ENCODE data around the gene GALNT17. TPM values are rescaled to one million over a fixed set of nuclear protein-coding genes. Genes with fewer than 3 reads are reported as not detected.

The GALNT17 gene
- total and polyA plus RNA-seq, 2 experiments from 2014 or later = 2.3 to 4.6 TPM

DNA sequence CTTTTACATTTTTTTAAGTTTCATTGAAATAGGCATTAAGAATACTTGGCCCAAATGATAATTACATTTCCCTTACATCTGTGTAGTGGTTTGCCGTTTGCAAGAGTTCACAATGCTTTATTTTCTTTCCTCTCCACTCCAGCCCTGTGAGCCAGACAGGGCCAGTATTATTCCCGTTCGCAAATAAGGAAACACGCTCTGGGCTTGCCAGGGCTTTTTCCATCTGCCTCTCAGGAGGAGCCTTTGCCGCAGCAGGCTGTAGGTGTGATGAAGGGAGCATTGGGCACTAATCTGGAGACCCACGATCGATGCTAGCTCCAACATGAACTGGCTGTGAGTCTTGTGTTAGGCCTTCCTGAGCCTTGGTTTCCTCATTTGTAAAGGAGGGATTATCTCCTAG is 154.4 kb downstream of the GALNT17 start:
- Histone ChIP-seq H3K4me1 (ENCODE audit: low read depth) (no peaks in the 10 kb centered on the region), H3K9me3 (ENCODE audit: low read depth) (no peaks in the 10 kb centered on the region), H3K36me3 (no peaks in the 10 kb centered on the region), H3K27ac (no peak overlapping the region), H3K4me3 (no peak overlapping the region), H3K27me3 (no peaks in the 10 kb centered on the region)
- no peak for DNase-seq (ENCODE audit: low read depth in 1 of 2, low spot score in 1 of 2)
- TF ChIP-seq, protein P1, sequence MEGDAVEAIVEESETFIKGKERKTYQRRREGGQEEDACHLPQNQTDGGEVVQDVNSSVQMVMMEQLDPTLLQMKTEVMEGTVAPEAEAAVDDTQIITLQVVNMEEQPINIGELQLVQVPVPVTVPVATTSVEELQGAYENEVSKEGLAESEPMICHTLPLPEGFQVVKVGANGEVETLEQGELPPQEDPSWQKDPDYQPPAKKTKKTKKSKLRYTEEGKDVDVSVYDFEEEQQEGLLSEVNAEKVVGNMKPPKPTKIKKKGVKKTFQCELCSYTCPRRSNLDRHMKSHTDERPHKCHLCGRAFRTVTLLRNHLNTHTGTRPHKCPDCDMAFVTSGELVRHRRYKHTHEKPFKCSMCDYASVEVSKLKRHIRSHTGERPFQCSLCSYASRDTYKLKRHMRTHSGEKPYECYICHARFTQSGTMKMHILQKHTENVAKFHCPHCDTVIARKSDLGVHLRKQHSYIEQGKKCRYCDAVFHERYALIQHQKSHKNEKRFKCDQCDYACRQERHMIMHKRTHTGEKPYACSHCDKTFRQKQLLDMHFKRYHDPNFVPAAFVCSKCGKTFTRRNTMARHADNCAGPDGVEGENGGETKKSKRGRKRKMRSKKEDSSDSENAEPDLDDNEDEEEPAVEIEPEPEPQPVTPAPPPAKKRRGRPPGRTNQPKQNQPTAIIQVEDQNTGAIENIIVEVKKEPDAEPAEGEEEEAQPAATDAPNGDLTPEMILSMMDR (IDR thresholded peaks at IDR 0.05; ENCODE audit: low read depth, low read length) = no peak

DNA sequence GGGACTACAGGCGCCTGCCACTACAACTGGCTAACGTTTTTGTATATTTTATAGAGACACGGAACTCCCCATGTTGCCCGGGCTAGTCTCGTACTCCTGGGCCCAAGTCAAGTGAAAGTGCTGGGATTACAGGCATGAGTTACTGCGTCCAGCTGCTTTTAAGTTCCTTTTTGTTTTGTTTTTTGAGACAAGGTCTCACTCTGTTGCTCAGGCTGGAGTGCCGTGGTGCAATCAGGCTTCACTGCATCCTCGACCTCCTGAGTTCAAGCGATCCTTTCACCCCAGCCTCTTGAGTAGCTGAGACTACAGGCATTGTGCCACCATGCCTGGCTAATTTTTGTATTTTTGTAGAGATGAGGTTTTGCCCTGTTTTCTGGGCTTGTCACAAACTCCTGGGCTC is 155.0 kb downstream of the GALNT17 start:
- no peaks in the 10 kb centered on the region for H3K9me3 ChIP-seq (ENCODE audit: low read depth)
- TF ChIP-seq, protein P1 (IDR thresholded peaks at IDR 0.05; ENCODE audit: low read depth, low read length) = no peak
- H3K27ac ChIP-seq = no peak overlapping the region
- H3K27me3 ChIP-seq = no peaks in the 10 kb centered on the region
- no peaks in the 10 kb centered on the region for H3K4me1 ChIP-seq (ENCODE audit: low read depth)
- no peaks in the 10 kb centered on the region for H3K36me3 ChIP-seq
- DNase-seq (ENCODE audit: low read depth in 1 of 2, low spot score in 1 of 2) = no peak
- H3K4me3 ChIP-seq = no peak overlapping the region

DNA sequence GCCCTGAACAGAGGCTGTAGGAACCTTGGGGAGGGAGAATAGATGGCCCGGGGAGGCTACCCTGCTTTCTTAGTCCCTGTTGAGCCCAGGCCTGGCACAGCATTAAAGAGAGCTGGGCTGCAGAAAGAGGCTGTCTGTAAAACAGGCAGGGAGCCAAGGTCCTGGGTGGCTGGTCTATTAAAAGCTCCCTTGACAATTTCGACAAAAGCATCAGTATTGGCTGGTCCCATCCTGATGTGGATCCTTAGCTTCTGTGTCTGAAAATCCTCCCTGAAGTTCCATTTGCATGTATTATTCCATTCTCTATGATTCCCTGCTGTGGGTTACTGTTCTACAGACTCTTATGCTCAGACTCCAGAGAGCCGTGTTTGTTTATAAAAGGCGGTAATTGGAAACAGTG is 158.5 kb downstream of the GALNT17 start:
- DNase-seq (ENCODE audit: low read depth in 1 of 2, low spot score in 1 of 2) = peak in 1 of 2 donors; percentile 17

DNA sequence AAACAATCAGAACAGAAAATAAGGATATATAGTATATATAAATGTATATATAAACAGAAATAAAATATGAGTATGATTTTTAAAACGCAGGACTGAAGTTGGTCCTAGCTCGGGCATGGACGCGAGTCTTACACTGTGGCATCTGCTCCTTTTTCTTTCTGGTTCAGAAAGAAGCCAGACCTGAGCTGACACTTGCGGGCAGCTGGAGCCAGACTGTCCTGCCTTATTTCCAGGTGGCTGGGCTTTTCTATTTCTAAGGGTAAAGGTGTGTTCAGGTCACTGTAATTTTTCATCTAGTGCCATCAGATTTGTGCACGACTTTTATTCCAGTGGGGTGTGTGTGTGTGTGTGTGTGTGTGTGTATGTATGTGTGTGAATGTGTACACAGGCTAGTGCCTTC is 166.4 kb downstream of the GALNT17 start:
- H3K36me3 ChIP-seq = no peaks in the 10 kb centered on the region
- no peak overlapping the region for H3K27ac ChIP-seq
- DNase-seq (ENCODE audit: low read depth in 1 of 2, low spot score in 1 of 2) = no peak
- H3K9me3 ChIP-seq (ENCODE audit: low read depth) = no peaks in the 10 kb centered on the region
- no peak overlapping the region for H3K4me3 ChIP-seq
- no peaks in the 10 kb centered on the region for H3K4me1 ChIP-seq (ENCODE audit: low read depth)
- TF ChIP-seq, protein P1 (IDR thresholded peaks at IDR 0.05; ENCODE audit: low read depth, low read length) = no peak
- H3K27me3 ChIP-seq = no peaks in the 10 kb centered on the region

More for the DNA sequence above, 158.5 kb downstream of the GALNT17 start:
- Histone ChIP-seq H3K9me3 (ENCODE audit: low read depth) (no peaks in the 10 kb centered on the region), H3K4me3 (no peak overlapping the region), H3K36me3 (no peaks in the 10 kb centered on the region), H3K27ac (no peak overlapping the region), H3K27me3 (no peaks in the 10 kb centered on the region), H3K4me1 (ENCODE audit: low read depth) (no peaks in the 10 kb centered on the region)
- TF ChIP-seq, protein P1 (IDR thresholded peaks at IDR 0.05; ENCODE audit: low read depth, low read length) = no peak

DNA sequence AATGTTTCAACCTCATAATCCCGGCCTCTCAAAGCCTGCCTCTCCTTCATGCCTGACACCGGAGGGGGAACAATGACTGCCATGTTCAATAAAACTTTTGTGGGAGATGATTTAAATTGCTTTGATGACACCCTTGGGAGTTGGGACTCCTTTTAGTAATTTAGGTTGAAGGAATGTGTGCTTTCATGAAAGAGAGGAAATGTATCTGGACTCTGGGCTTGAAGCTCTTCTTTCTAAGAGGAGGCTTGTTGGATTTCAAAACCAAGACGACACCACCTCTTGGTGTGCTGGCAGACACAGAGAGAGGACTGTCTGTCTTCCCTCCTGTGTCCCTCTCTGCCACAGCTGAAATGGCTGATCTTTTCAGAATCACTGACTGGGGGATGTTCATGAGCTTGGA is 168.1 kb downstream of the GALNT17 start:
- Histone ChIP-seq H3K36me3 (no peaks in the 10 kb centered on the region), H3K27ac (no peak overlapping the region), H3K4me1 (ENCODE audit: low read depth) (no peaks in the 10 kb centered on the region), H3K9me3 (ENCODE audit: low read depth) (no peaks in the 10 kb centered on the region), H3K27me3 (no peaks in the 10 kb centered on the region), H3K4me3 (no peak overlapping the region)
- TF ChIP-seq, protein P1 (IDR thresholded peaks at IDR 0.05; ENCODE audit: low read depth, low read length) = no peak
- DNase-seq (ENCODE audit: low read depth in 1 of 2, low spot score in 1 of 2) = no peak

DNA sequence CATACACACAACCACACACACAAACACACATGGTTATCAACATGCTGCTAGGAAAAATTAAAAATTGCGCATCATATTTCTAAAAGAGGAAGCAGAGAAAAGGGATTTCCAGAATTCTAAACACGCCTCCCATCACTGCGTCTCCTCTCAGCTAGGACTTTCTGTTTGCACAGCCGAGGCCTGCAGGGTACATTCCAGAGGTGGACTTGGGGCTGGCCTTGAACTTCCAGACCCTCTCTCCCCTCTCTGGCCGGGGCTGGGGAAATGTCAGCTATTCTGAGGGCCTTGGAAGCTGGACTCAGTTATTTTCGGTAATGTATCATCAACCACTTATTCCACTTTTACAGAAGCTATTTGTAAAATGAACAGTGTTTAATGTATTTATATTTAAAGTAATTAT is 168.7 kb downstream of the GALNT17 start:
- Histone ChIP-seq H3K4me3 (no peak overlapping the region), H3K27me3 (no peaks in the 10 kb centered on the region), H3K4me1 (ENCODE audit: low read depth) (no peaks in the 10 kb centered on the region), H3K9me3 (ENCODE audit: low read depth) (no peaks in the 10 kb centered on the region), H3K36me3 (no peaks in the 10 kb centered on the region), H3K27ac (no peak overlapping the region)
- no peak for DNase-seq (ENCODE audit: low read depth in 1 of 2, low spot score in 1 of 2)
- TF ChIP-seq, protein P1 (IDR thresholded peaks at IDR 0.05; ENCODE audit: low read depth, low read length) = no peak
